ENCODE data around the gene SH3YL1.

The SH3YL1 gene

GRCh38 chr2:263774-264492 is at the start of gene SH3YL1:
Gene SH3YL1, minus strand, starts transcription at chr2:264032. Its CDS starts 48 bp downstream, at chr2:263984.
- DNase-seq (ENCODE audit: low spot score) = no peak

GRCh38 chr2:310994-311393 is 47.2 kb upstream of the SH3YL1 start:
- DNase-seq (ENCODE audit: low spot score) = no peak

GRCh38 chr2:309954-310510 is 46.2 kb upstream of the SH3YL1 start:
- DNase-seq (ENCODE audit: low spot score) = no peak

- DNase-seq (ENCODE audit: low spot score) = no peak
Measured at GRCh38 chr2:309148-309953, 45.5 kb upstream of the SH3YL1 start.

- no peak for DNase-seq (ENCODE audit: low spot score)
Measured at GRCh38 chr2:305366-305765, 41.5 kb upstream of the SH3YL1 start.

- DNase-seq (ENCODE audit: low spot score) = no peak
Measured at GRCh38 chr2:296354-296753, 32.5 kb upstream of the SH3YL1 start.

GRCh38 chr2:295090-295489 is 31.3 kb upstream of the SH3YL1 start:
- no peak for DNase-seq (ENCODE audit: low spot score)

GRCh38 chr2:290090-290722 is 26.4 kb upstream of the SH3YL1 start:
- no peak for DNase-seq (ENCODE audit: low spot score)

GRCh38 chr2:289362-290089 is 25.7 kb upstream of the SH3YL1 start:
- DNase-seq (ENCODE audit: low spot score) = no peak

GRCh38 chr2:288758-289361 is 25.0 kb upstream of the SH3YL1 start:
- no peak for DNase-seq (ENCODE audit: low spot score)

- no peak for DNase-seq (ENCODE audit: low spot score)
Measured at GRCh38 chr2:287911-288757, 24.3 kb upstream of the SH3YL1 start, which contains the start of gene ALKAL2. Gene ALKAL2, minus strand, starts transcription at chr2:288091. Its CDS starts 256 bp downstream, at chr2:287835.

GRCh38 chr2:287471-287885 is 23.6 kb upstream of the SH3YL1 start:
- no peak for DNase-seq (ENCODE audit: low spot score)

- DNase-seq (ENCODE audit: low spot score) = no peak
Measured at GRCh38 chr2:286774-287392, 23.1 kb upstream of the SH3YL1 start.

- no peak for DNase-seq (ENCODE audit: low spot score)
Measured at GRCh38 chr2:286035-286434, 22.2 kb upstream of the SH3YL1 start.

- no peak for DNase-seq (ENCODE audit: low spot score)
Measured at GRCh38 chr2:285531-285930, 21.7 kb upstream of the SH3YL1 start.

- DNase-seq (ENCODE audit: low spot score) = no peak
Measured at GRCh38 chr2:284896-285492, 21.2 kb upstream of the SH3YL1 start.

GRCh38 chr2:283996-284794 is 20.4 kb upstream of the SH3YL1 start:
- no peak for DNase-seq (ENCODE audit: low spot score)

GRCh38 chr2:282371-283263 is 18.8 kb upstream of the SH3YL1 start:
- no peak for DNase-seq (ENCODE audit: low spot score)
